Measurements from ENCODE around the gene SLC66A3. TPM values are rescaled to one million over a fixed set of nuclear protein-coding genes. Genes with fewer than 3 reads are reported as not detected.

Gene SLC66A3
- total and polyA plus RNA-seq, 2 donors (not counting 1 experiment from before 2014, with no cell fraction given): 23.7 to 32.4 TPM

GRCh38 chr2:11180653-11181052 is 25.4 kb downstream of the SLC66A3 start:
- H3K4me2 ChIP-seq (replicated peaks; ENCODE audit: low read depth, low read length, poor library complexity, severe bottlenecking): no peak overlapping the region
- ATAC-seq (ENCODE audit: low read depth) (no peak), DNase-seq (no peak)
- no peaks in the 10 kb centered on the region for H3K36me3 ChIP-seq (replicated peaks in 1 of 2; ENCODE audit: control extremely low read depth in 1 of 2, control insufficient read depth in 1 of 2, extremely low read depth in 1 of 2, insufficient read depth in 2 of 2, low read length in 1 of 2)
- H3K27ac Mint-ChIP-seq: no peak overlapping the region
- no peaks in the 10 kb centered on the region for H3K27me3 Mint-ChIP-seq
- H3K79me2 ChIP-seq (ENCODE audit: control insufficient read depth, insufficient read depth, low read length): no peaks in the 10 kb centered on the region
- H3K4me1 ChIP-seq (ENCODE audit: control insufficient read depth in 2 of 2, insufficient read depth in 2 of 2, low read length in 2 of 2): no peaks in the 10 kb centered on the region
- no CpG with 5 or more reads among the region's 6 CpGs for WGBS (ENCODE audit: insufficient coverage)
- no peaks in the 10 kb centered on the region for H3K9me3 Mint-ChIP-seq (ENCODE audit: insufficient read depth)
- no peak overlapping the region for H2AFZ ChIP-seq (ENCODE audit: insufficient read depth, low read depth, low read length, poor library complexity, severe bottlenecking)
- intact Hi-C loops (cut with micrococcal nuclease): no loop called here
- no peak overlapping the region for H3K4me3 Mint-ChIP-seq
- no peak overlapping the region for H3K27ac ChIP-seq (ENCODE audit: low read length in 2 of 2)
- no peak overlapping the region for H3K4me3 ChIP-seq (ENCODE audit: control extremely low read depth in 1 of 5, extremely low read depth in 1 of 5, insufficient read depth in 1 of 5, low read depth in 2 of 5, low read length in 4 of 5)
- H3K27me3 ChIP-seq (replicated peaks in 1 of 4; ENCODE audit: control extremely low read depth in 1 of 4, control insufficient read depth in 3 of 4, insufficient read depth in 4 of 4, low read length in 3 of 4): no peaks in the 10 kb centered on the region
- TF ChIP-seq EZH2 (IDR thresholded peaks at IDR 0.05; ENCODE audit: borderline replicate concordance, insufficient read depth, low read depth, low read length, poor library complexity, severe bottlenecking): no peak
- TF ChIP-seq, protein P1, sequence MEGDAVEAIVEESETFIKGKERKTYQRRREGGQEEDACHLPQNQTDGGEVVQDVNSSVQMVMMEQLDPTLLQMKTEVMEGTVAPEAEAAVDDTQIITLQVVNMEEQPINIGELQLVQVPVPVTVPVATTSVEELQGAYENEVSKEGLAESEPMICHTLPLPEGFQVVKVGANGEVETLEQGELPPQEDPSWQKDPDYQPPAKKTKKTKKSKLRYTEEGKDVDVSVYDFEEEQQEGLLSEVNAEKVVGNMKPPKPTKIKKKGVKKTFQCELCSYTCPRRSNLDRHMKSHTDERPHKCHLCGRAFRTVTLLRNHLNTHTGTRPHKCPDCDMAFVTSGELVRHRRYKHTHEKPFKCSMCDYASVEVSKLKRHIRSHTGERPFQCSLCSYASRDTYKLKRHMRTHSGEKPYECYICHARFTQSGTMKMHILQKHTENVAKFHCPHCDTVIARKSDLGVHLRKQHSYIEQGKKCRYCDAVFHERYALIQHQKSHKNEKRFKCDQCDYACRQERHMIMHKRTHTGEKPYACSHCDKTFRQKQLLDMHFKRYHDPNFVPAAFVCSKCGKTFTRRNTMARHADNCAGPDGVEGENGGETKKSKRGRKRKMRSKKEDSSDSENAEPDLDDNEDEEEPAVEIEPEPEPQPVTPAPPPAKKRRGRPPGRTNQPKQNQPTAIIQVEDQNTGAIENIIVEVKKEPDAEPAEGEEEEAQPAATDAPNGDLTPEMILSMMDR (IDR thresholded peaks at IDR 0.05): no peak
- POLR2A ChIA-PET: no interaction called here
- H3K9ac ChIP-seq (ENCODE audit: low read length): no peak overlapping the region
- no peaks in the 10 kb centered on the region for H4K20me1 ChIP-seq (ENCODE audit: control insufficient read depth, insufficient read depth, low read length, poor library complexity, severe bottlenecking)
- CTCF ChIA-PET: no interaction called here
- H3K9me3 ChIP-seq (ENCODE audit: control extremely low read depth in 1 of 3, control insufficient read depth in 2 of 3, insufficient read depth in 1 of 3, low read length in 2 of 3): no peaks in the 10 kb centered on the region
- no peaks in the 10 kb centered on the region for H3K4me1 Mint-ChIP-seq

GRCh38 chr2:11182951-11183350 is 27.7 kb downstream of the SLC66A3 start:
- no peaks in the 10 kb centered on the region for H3K79me2 ChIP-seq (ENCODE audit: control insufficient read depth, insufficient read depth, low read length)
- DNase-seq (no peak), ATAC-seq (ENCODE audit: low read depth) (no peak)
- ChIA-PET CTCF (interaction anchor here (1.5 kb wide), 1 partner anchor 50 kb away, joined by 6 read pairs; a partner anchor contains a TSS), POLR2A (no interaction called here)
- H3K36me3 ChIP-seq (replicated peaks in 1 of 2; ENCODE audit: control extremely low read depth in 1 of 2, control insufficient read depth in 1 of 2, extremely low read depth in 1 of 2, insufficient read depth in 2 of 2, low read length in 1 of 2): peaks cover 0 to 3% of the 10 kb centered on the region in 2 experiments
- no peak overlapping the region for H3K27ac Mint-ChIP-seq
- no peak overlapping the region for H3K4me3 Mint-ChIP-seq
- H3K4me1 ChIP-seq (ENCODE audit: control insufficient read depth in 2 of 2, insufficient read depth in 2 of 2, low read length in 2 of 2): no peaks in the 10 kb centered on the region
- H4K20me1 ChIP-seq (ENCODE audit: control insufficient read depth, insufficient read depth, low read length, poor library complexity, severe bottlenecking): no peaks in the 10 kb centered on the region
- intact Hi-C loops (cut with micrococcal nuclease): no loop called here
- H3K27me3 Mint-ChIP-seq: no peaks in the 10 kb centered on the region
- no peaks in the 10 kb centered on the region for H3K4me1 Mint-ChIP-seq
- H3K4me3 ChIP-seq (ENCODE audit: control extremely low read depth in 1 of 5, extremely low read depth in 1 of 5, insufficient read depth in 1 of 5, low read depth in 2 of 5, low read length in 4 of 5): no peak overlapping the region
- H3K9ac ChIP-seq (ENCODE audit: low read length): no peak overlapping the region
- H3K4me2 ChIP-seq (replicated peaks; ENCODE audit: low read depth, low read length, poor library complexity, severe bottlenecking): no peak overlapping the region
- H3K9me3 ChIP-seq (ENCODE audit: control extremely low read depth in 1 of 3, control insufficient read depth in 2 of 3, insufficient read depth in 1 of 3, low read length in 2 of 3): no peaks in the 10 kb centered on the region
- no peaks in the 10 kb centered on the region for H3K9me3 Mint-ChIP-seq (ENCODE audit: insufficient read depth)
- no CpG with 5 or more reads among the region's 2 CpGs for WGBS (ENCODE audit: insufficient coverage)
- no peaks in the 10 kb centered on the region for H3K27me3 ChIP-seq (replicated peaks in 1 of 4; ENCODE audit: control extremely low read depth in 1 of 4, control insufficient read depth in 3 of 4, insufficient read depth in 4 of 4, low read length in 3 of 4)
- TF ChIP-seq, protein P1 (IDR thresholded peaks at IDR 0.05): no peak
- no peak for TF ChIP-seq EZH2 (IDR thresholded peaks at IDR 0.05; ENCODE audit: borderline replicate concordance, insufficient read depth, low read depth, low read length, poor library complexity, severe bottlenecking)
- no peak overlapping the region for H3K27ac ChIP-seq (ENCODE audit: low read length in 2 of 2)
- no peak overlapping the region for H2AFZ ChIP-seq (ENCODE audit: insufficient read depth, low read depth, low read length, poor library complexity, severe bottlenecking)

Data from B cell (primary cell).